Gastroesophageal sphincter (tissue), 4 donors: ENCODE results near the gene PTAR1. TPM values are rescaled to one million over a fixed set of nuclear protein-coding genes. Genes with fewer than 3 reads are reported as not detected.

Experiments
- ATAC-seq: fragments of 150-250 bp; one replicate; pipeline ENCODE4 v1.9.1; 2016; ENCODE audit warnings: mild to moderate bottlenecking, moderate library complexity
- H3K27ac ChIP-seq, 4 donors: fragments of 200-600 bp; sonication (generic) in 3 of 4; 1 replicate in 3 of 4; 2 replicates in 1 of 4; pipeline ENCODE4 v1.5.1; 2016 to 2019
- H3K27me3 ChIP-seq: fragments of 200-600 bp; sonication (generic); one replicate; pipeline ENCODE4 v1.5.1; 2019
- H3K36me3 ChIP-seq, 2 donors: fragments of 200-600 bp; sonication (generic); one replicate each; pipeline ENCODE4 v1.5.1; 2019; ENCODE audit warnings: control low read depth in 1 of 2
- H3K4me1 ChIP-seq, 3 donors: fragments of 200-600 bp; sonication (generic); 1 replicate in 2 of 3; 2 replicates in 1 of 3; pipeline ENCODE4 v1.5.1; 2016 to 2019; ENCODE audit warnings: control low read depth in 2 of 3
- H3K4me3 ChIP-seq, 2 donors: fragments of 200-600 bp; sonication (generic); one replicate each; pipeline ENCODE4 v1.5.1; 2019; ENCODE audit warnings: mild to moderate bottlenecking in 1 of 2, moderate library complexity in 1 of 2
- H3K9me3 ChIP-seq, 3 donors: fragments of 200-600 bp; sonication (generic); one replicate each; pipeline ENCODE4 v1.5.1; 2017 to 2019; ENCODE audit warnings: control low read depth in 2 of 3
- CTCF ChIP-seq, 4 experiments: fragments of 200-600 bp in 2 of 4; fragments of 450-650 bp in 2 of 4; sonication (generic) in 1 of 4; IDR thresholded peaks; one replicate each; pipeline ENCODE4 v1.5.1; 2017 to 2019; ENCODE audit warnings: antibody characterized with exemption in 4 of 4, mild to moderate bottlenecking in 2 of 4, moderate library complexity in 2 of 4
- EP300 ChIP-seq: sonication (generic); formaldehyde crosslinking; IDR thresholded peaks from one replicate; pipeline ENCODE4 v1.6.1; 2017; ENCODE audit warnings: antibody characterized with exemption, mild to moderate bottlenecking
- POLR2A ChIP-seq, 2 donors: fragments of 450-650 bp; IDR thresholded peaks; one replicate each; pipeline ENCODE4 v1.6.1; 2017; ENCODE audit warnings: antibody characterized with exemption in 2 of 2, mild to moderate bottlenecking in 2 of 2, moderate library complexity in 1 of 2
- POLR2AphosphoS5 ChIP-seq: sonication (generic); formaldehyde crosslinking; IDR thresholded peaks from one replicate; pipeline ENCODE4 v1.6.1; 2017; ENCODE audit warnings: antibody characterized with exemption
- WGBS, 2 donors: methylation state at CpG; one replicate each; pipeline ENCODE4 v1.1.5; 2018; ENCODE audit warnings: low coverage in 1 of 2; 5-methylcytosine and 5-hydroxymethylcytosine counted together
- total RNA-seq, 4 donors: library from RNA; depleted of rRNA; stranded (reverse); fragments of >200 nt; gene quantifications; one replicate each; pipeline ENCODE4 v1.1.0, GENCODE V29; 2016

PTAR1 gene
- total RNA-seq, 4 donors from 2014 or later, result 55.0 to 91.8 (median 68.5) TPM

- Histone ChIP-seq H3K27me3 (no peaks in the 10 kb centered on the region), H3K4me3 (no peak overlapping the region), H3K27ac (no peak overlapping the region), H3K36me3 (peaks cover 0 to 65% of the 10 kb centered on the region in 2 donors), H3K9me3 (no peaks in the 10 kb centered on the region), H3K4me1 (no peaks in the 10 kb centered on the region)
- WGBS, 2 donors, result 84 to 100% methylated on average over 2 to 5 of the region's 6 CpGs
- TF ChIP-seq POLR2AphosphoS5, result no peak
- TF ChIP-seq EP300, result no peak
- no peak for TF ChIP-seq POLR2A (IDR thresholded peaks at IDR 0.05)
- ATAC-seq, result no peak
Measured at GRCh38 chr9:69718218-69718617, 41.6 kb downstream of the PTAR1 start.

- no peaks in the 10 kb centered on the region for H3K9me3 ChIP-seq
- no peak for ATAC-seq
- TF ChIP-seq POLR2A (IDR thresholded peaks at IDR 0.05) (no peak), EP300 (no peak), POLR2AphosphoS5 (no peak)
- H3K27me3 ChIP-seq, result no peaks in the 10 kb centered on the region
- H3K27ac ChIP-seq, result no peak overlapping the region
- peaks cover 0 to 45% of the 10 kb centered on the region in 2 donors for H3K36me3 ChIP-seq
- H3K4me3 ChIP-seq, result no peak overlapping the region
- WGBS, 2 donors, result 91 to 100% methylated on average over 1 of the region's 1 CpG
- no peaks in the 10 kb centered on the region for H3K4me1 ChIP-seq
Measured at GRCh38 chr9:69715825-69716224, 44.0 kb downstream of the PTAR1 start.

- Histone ChIP-seq H3K9me3 (no peaks in the 10 kb centered on the region), H3K27ac (no peak overlapping the region), H3K27me3 (no peaks in the 10 kb centered on the region), H3K4me1 (no peaks in the 10 kb centered on the region), H3K36me3 (peaks cover 0 to 42% of the 10 kb centered on the region in 2 donors), H3K4me3 (no peak overlapping the region)
- no peak for TF ChIP-seq POLR2A (IDR thresholded peaks at IDR 0.05)
- TF ChIP-seq POLR2AphosphoS5, result no peak
- no peak for TF ChIP-seq EP300
- WGBS, 2 donors, result 86 to 97% methylated on average over 3 of the region's 3 CpGs
- ATAC-seq, result no peak
Measured at GRCh38 chr9:69715096-69715495, 44.7 kb downstream of the PTAR1 start.

- H3K4me3 ChIP-seq, result no peak overlapping the region
- H3K36me3 ChIP-seq, result no peaks in the 10 kb centered on the region
- no peaks in the 10 kb centered on the region for H3K27me3 ChIP-seq
- WGBS, 2 donors, result 70 to 92% methylated on average over 1 to 2 of the region's 2 CpGs
- TF ChIP-seq POLR2A (IDR thresholded peaks at IDR 0.05), result no peak
- TF ChIP-seq CTCF (IDR thresholded peaks at IDR 0.05), result no peak
- no peak for TF ChIP-seq POLR2AphosphoS5
- TF ChIP-seq EP300, result no peak
- H3K27ac ChIP-seq, result no peak overlapping the region
- ATAC-seq, result no peak
- no peaks in the 10 kb centered on the region for H3K4me1 ChIP-seq
- peaks cover 0 to 49% (median 0%) of the 10 kb centered on the region in 3 donors for H3K9me3 ChIP-seq
Measured at GRCh38 chr9:69697475-69697874, 62.3 kb downstream of the PTAR1 start.

GRCh38 chr9:69696802-69697201 is 63.0 kb downstream of the PTAR1 start:
- Histone ChIP-seq H3K9me3 (peaks cover 0 to 42% (median 0%) of the 10 kb centered on the region in 3 donors), H3K27ac (no peak overlapping the region), H3K27me3 (no peaks in the 10 kb centered on the region), H3K36me3 (no peaks in the 10 kb centered on the region), H3K4me1 (no peaks in the 10 kb centered on the region), H3K4me3 (no peak overlapping the region)
- ATAC-seq, result no peak
- TF ChIP-seq CTCF (IDR thresholded peaks at IDR 0.05) (no peak), POLR2AphosphoS5 (no peak), POLR2A (IDR thresholded peaks at IDR 0.05) (no peak), EP300 (no peak)
- WGBS, 2 donors, result 100% methylated on average over 2 of the region's 2 CpGs

GRCh38 chr9:69689991-69690538 is 69.7 kb downstream of the PTAR1 start:
- no peaks in the 10 kb centered on the region for H3K36me3 ChIP-seq
- H3K27ac ChIP-seq, result no peak overlapping the region
- 50 to 79% methylated on average over 1 to 2 of the region's 2 CpGs for WGBS, 2 donors
- no peaks in the 10 kb centered on the region for H3K27me3 ChIP-seq
- no peaks in the 10 kb centered on the region for H3K9me3 ChIP-seq
- no peak overlapping the region for H3K4me3 ChIP-seq
- ATAC-seq, result no peak
- H3K4me1 ChIP-seq, result no peaks in the 10 kb centered on the region
- no peak for TF ChIP-seq POLR2A (IDR thresholded peaks at IDR 0.05)
- no peak for TF ChIP-seq POLR2AphosphoS5
- no peak for TF ChIP-seq CTCF (IDR thresholded peaks at IDR 0.05)
- no peak for TF ChIP-seq EP300
